ENCODE measurements around the gene RYR3.

Gene RYR3

GRCh38 chr15:33834892-33835743 lies 524.4 kb downstream of the RYR3 start:
- DNase-seq (ENCODE audit: low read depth), result no peak

DNA sequence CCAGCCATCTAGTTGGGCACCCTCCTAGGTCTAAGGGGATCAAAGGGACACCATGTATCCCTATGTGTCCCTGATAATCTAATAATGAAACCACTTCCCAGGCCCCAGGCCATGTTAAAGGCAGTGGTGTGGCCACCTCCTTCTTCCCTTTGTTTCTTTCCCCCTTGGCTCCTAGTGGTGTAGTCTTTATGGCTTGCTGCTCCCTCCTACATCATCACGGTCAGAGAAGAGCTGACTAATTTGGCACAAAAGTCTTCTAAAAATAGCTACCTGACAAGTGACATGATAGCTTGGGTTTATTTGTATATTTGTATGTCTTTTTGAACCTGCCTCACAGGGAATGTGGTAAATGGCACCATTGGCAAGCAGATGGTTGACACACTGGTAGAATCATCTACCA lies 526.5 kb downstream of the RYR3 start:
- no peak for DNase-seq (ENCODE audit: low read depth)

DNA sequence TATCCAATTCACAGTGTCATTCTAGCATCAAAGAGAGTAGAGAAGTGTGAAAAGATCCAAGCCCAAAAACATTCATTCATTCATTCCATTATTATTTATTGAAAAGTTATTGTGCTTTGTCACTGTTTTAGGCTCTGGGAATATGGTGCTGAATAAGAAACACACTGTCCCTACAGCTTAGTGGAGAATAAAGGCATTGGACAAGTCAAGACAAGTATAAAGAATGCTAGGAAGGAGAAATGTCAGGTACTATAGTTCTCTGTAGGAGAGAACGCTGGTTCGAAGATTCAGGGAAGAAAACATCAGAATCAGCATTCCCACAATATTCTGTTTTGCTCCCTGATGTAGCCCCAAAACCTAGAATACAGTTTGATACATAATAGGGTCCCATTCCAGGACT lies 528.8 kb downstream of the RYR3 start:
- DNase-seq (ENCODE audit: low read depth), result no peak

DNA sequence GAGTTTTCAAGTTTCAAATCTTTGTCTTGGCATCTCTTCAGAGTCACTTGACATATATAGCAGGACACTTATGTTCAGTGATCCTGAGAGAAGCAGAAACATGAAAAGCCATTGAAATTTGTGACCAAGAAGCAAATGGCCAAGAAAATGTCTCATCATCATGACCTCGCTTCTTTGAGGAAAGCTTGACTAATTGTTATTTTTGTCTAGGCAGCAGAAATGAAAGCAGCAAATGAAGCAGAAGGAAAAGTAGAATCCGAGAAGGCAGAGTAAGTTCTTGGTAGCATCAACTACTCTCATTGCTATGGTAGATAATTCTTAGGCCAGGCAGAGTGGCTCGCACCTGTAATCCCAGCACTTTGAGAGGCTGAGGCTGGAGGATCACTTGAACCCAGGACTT lies 529.8 kb downstream of the RYR3 start:
- no peak for DNase-seq (ENCODE audit: low read depth)

GRCh38 chr15:33844186-33844585 lies 533.4 kb downstream of the RYR3 start:
- DNase-seq (ENCODE audit: low read depth), result no peak

- DNase-seq (ENCODE audit: low read depth), result no peak
These were observed 533.8 kb downstream of the RYR3 start for GRCh38 chr15:33844597-33844996.

GRCh38 chr15:33846142-33846541 lies 535.4 kb downstream of the RYR3 start:
- DNase-seq (ENCODE audit: low read depth), result no peak

DNA sequence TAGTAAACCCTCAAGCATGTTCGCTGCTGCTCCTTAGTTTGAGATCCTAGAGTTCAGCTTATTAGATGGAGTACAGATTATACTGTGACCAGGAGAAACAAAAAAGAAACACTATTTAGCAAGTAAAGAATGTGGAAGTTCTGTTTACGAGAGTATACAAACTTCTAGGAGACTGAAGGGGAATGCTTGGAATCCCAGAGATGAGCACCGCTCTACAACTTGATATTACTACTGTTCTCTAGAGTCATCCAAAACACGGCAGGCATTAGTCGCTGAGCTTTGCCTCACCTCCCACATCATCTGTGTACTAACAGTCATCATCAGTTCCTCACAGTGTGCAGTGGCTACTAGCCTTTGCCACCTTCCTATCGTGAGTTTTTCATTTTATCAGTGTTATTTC lies 536.1 kb downstream of the RYR3 start:
- DNase-seq (ENCODE audit: low read depth), result no peak

DNA sequence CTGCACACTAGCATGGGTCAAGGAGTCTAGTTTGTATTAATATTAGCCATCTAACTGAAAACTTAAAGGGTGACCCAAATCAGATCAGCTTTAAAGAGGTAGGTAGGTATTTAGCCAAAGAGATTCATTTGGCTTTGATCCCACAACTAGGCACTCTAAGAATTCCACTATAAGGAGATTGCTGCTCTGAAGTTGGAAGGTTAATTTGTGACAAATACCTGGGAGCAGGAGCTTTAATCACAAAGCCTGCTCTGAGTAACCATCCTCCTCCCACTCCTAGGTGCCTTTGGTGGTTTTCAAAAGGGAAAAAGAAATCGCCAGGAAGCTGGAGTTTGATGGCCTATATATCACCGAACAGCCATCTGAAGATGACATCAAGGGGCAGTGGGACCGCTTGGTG lies 537.2 kb downstream of the RYR3 start:
- no peak for DNase-seq (ENCODE audit: low read depth)

GRCh38 chr15:33851079-33851478 lies 540.3 kb downstream of the RYR3 start:
- DNase-seq (ENCODE audit: low read depth), result no peak

DNA sequence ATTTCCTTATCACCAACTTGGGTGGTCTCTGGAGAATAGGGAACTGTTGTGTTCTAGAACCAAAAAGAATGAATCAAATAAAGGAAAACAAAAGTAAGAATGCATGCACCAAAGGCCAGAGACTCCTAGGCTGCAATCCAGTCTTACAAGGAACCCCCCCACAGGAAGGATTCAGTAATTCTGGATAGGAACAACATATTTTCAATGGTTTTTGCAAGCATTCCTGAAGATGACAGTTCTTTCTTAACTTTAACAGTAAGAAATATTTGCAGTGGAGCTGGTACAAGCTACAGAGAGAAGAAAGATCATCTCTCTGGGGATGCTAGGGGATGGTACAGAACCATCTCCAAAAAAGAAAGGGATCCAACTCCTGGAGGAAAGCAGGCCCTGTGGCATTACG lies 541.3 kb downstream of the RYR3 start:
- DNase-seq (ENCODE audit: low read depth), result no peak

DNA sequence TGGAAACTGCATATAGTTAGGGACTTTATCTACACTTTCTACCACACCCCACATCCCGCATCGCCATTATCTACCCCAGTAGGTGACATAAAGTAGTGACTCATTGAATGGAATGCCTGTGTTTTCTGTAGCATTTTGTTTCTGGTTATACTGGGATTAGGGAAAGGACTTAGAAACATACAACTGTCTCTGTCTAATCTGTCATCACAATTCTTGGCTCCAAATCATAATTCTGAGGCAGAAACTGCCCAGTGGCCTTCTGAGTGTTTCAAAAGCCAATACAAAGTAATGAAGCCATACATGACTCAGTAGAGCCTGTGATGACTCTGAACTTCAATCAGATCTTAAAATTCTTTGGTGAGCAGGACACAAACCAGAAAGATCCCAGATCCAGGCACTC lies 541.8 kb downstream of the RYR3 start:
- DNase-seq (ENCODE audit: low read depth), result no peak

DNA sequence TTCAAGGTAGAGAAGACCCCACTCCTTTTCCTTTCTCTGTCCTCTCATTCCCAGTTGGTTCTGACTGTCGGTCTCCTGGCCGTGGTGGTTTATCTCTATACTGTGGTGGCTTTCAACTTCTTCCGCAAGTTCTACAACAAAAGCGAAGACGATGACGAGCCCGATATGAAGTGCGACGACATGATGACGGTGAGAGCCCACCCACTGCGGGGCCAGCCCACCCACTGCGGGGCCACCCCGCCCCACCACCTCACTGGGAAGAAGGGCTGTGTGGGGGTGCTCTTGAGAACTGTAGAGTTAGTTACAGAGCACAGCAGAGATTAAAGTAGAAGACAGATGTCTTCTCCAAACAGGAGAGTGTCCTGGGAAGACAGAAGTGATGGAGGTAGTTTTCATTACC lies 547.0 kb downstream of the RYR3 start:
- no peak for DNase-seq (ENCODE audit: low read depth)

- no peak for DNase-seq (ENCODE audit: low read depth)
These were observed 548.1 kb downstream of the RYR3 start for GRCh38 chr15:33858836-33859235.

GRCh38 chr15:33859992-33860545 lies 549.3 kb downstream of the RYR3 start:
- DNase-seq (ENCODE audit: low read depth), result no peak

- no peak for DNase-seq (ENCODE audit: low read depth)
These were observed 550.0 kb downstream of the RYR3 start for GRCh38 chr15:33860754-33861153.

DNA sequence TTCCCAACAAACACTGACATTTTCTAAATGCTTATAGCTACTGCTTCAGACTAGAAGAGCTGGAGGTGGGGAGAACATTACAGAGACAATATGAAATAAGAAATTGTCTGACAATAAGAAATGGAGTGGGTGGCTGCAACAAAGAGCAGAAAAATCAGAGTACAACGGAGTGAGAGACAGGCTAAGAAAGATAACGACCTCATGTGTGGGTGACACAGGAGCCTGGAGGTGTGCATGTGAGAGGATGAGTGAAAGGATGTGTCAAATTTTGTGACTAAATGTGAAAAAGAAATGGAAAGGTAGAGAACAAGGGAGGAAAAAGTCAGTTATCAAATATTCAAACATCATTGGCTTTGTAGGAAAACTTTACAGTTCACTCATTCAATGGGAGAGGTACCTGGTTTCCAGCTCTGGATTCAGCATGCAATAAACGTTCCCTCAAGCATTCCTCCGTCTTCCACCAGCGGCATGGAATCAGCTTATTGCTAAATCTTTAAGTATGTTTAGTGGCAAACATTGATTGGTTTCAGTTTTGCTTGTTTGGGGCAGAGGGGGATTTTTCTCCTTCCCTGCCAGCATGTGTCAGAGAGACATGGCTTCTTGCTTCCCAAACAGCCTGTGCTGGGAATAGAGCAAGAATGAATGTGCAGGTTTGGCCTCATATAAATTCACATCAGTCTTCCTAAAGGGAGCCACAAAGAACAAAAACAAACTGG lies 553.8 kb downstream of the RYR3 start:
- no peak for DNase-seq (ENCODE audit: low read depth)

GRCh38 chr15:33865416-33865815 lies 554.6 kb downstream of the RYR3 start:
- DNase-seq (ENCODE audit: low read depth), result no peak

DNA sequence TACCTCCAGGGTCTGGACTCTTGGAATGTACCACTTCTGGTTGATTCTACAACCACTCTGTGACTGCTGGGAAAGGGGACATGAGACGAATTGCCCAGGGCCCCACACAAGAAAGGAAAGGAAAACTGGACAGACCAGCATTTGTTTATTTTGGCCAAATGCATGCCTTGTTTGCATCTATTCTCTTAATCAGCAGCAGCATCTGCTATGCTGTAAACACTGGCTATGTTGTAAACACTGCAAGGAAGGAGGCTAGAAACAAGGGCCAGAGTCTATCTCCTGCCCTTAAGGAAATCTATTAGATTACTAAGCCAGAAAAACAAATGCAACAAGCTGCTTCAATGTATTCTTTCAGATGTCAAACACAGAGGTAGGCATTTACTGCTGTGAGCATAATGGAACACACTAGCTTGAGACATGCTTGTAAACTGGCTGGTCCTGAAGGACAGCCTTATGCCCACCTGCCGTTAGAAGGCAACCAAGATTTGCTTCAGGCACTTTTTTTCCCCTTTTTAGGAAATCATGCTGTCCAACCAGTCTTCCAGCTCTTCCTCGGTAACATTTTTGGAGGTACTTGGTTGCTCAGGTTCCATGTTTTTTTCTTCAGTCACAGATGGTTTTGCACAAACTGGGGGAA lies 555.5 kb downstream of the RYR3 start:
- no peak for DNase-seq (ENCODE audit: low read depth)

DNA sequence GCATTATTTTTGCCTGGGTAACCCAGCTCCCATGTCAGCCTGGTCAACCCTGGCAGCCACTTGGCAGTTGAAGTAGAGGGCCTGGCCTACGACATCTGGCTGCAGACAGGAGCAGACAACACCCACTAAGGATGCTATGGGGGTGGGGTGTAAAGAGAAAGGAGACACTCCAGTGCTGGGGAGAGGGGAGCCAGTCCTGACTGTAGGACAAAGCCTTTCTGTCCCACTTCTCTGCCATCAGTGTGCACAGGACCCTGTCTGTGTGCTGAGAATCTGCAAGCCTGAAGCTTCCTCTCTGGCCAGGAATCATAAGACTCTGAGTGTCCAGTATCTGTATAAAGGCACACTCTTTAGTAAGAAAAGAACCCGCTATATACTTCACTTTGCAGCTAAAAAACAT lies 561.2 kb downstream of the RYR3 start:
- DNase-seq (ENCODE audit: low read depth), result no peak

DNA sequence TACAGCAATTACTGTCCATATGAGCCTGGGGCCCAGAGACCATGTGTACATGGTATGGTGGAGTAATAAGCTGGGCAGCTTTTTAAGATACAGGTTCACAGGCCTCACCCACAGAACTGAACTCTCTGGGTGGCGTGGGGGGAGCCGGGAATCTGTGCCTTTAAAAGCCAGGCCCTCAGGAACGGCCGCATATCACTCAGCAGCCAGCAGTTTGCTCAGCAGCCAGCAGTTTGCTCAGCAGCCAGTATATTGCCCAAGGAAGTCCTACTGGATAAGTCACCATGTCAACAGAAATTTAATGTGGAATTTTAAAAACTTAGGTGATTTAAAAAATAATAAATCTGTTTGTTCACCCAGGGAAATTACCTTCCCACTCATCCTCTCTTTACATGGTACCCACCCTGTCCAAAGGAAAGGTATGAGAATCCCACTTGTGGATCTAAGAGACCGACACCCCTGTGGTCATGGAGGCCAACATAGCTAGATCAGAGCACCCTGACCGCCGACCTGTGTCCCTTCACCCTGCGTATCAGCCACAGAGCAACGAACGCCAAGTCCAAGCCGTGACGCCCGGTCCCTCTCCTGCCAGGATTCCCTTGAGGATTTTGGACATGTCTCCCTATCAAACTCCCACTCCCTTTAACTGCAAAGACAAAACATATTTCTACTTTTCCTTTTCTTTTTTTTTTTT lies 561.8 kb downstream of the RYR3 start:
- no peak for DNase-seq (ENCODE audit: low read depth)

- no peak for DNase-seq (ENCODE audit: low read depth)
These were observed 563.4 kb downstream of the RYR3 start for GRCh38 chr15:33874156-33874555.
